22Rv1 (cell line): ENCODE measurements around the gene MAP4.

Experiments
- ZFX ChIP-seq: fragments of 450-650 bp; IDR thresholded peaks from 2 replicates; pipeline ENCODE4 v1.6.1; 2017; ENCODE audit warnings: antibody characterized with exemption, borderline replicate concordance
- TF ChIP-seq, protein P1 (sequence below): fragments of 450-650 bp; IDR thresholded peaks from 2 replicates; pipeline ENCODE4 v1.5.1; 2017; ENCODE audit warnings: mild to moderate bottlenecking

DNA sequence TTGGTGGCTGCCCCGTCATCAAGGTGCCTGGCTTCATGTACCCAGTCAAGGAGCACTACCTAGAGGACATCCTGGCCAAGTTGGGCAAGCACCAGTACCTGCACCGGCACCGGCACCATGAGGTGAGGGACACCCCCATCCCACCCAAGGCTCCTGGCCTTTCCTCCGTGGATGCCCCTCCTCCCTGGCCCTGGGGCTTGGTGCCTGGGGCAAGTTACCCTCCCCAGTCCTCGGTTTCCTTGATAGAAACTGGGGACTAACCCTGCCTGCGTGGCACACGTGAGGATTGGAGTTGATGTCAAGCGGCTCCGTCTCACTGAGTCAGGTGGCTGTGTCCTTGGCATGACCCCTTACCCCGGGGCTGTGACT is 169.4 kb downstream of the MAP4 start:
- TF ChIP-seq, protein P1, sequence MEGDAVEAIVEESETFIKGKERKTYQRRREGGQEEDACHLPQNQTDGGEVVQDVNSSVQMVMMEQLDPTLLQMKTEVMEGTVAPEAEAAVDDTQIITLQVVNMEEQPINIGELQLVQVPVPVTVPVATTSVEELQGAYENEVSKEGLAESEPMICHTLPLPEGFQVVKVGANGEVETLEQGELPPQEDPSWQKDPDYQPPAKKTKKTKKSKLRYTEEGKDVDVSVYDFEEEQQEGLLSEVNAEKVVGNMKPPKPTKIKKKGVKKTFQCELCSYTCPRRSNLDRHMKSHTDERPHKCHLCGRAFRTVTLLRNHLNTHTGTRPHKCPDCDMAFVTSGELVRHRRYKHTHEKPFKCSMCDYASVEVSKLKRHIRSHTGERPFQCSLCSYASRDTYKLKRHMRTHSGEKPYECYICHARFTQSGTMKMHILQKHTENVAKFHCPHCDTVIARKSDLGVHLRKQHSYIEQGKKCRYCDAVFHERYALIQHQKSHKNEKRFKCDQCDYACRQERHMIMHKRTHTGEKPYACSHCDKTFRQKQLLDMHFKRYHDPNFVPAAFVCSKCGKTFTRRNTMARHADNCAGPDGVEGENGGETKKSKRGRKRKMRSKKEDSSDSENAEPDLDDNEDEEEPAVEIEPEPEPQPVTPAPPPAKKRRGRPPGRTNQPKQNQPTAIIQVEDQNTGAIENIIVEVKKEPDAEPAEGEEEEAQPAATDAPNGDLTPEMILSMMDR: no peak
- no peak for TF ChIP-seq ZFX
